Osteocyte (in vitro differentiated cells): Measurements from ENCODE around the gene UBALD2. TPM values are rescaled to one million over a fixed set of nuclear protein-coding genes. Genes with fewer than 3 reads are reported as not detected.

Experiments used
- DNase-seq: peaks from one replicate; pipeline ENCODE4 v3.0.0; 2021; ENCODE audit warnings: mixed read lengths; ENCODE audit not compliant: unreplicated experiment; ENCODE audit errors: extremely low spot score
- H3K27ac Mint-ChIP-seq: one replicate; pipeline ENCODE4 v1.8.0; 2021; ENCODE audit warnings: mild to moderate bottlenecking, mixed read lengths; ENCODE audit not compliant: unreplicated experiment
- H3K27me3 Mint-ChIP-seq: one replicate; pipeline ENCODE4 v1.8.0; 2021; ENCODE audit warnings: mixed read lengths; ENCODE audit not compliant: unreplicated experiment
- H3K36me3 Mint-ChIP-seq: one replicate; pipeline ENCODE4 v1.8.0; 2021; ENCODE audit warnings: mixed read lengths; ENCODE audit not compliant: unreplicated experiment
- H3K4me1 Mint-ChIP-seq: one replicate; pipeline ENCODE4 v1.8.0; 2021; ENCODE audit warnings: mixed read lengths; ENCODE audit not compliant: unreplicated experiment
- H3K4me3 Mint-ChIP-seq: one replicate; pipeline ENCODE4 v1.8.0; 2021; ENCODE audit warnings: mild to moderate bottlenecking, moderate library complexity, mixed read lengths; ENCODE audit not compliant: unreplicated experiment
- H3K9me3 Mint-ChIP-seq: one replicate; pipeline ENCODE4 v1.8.0; 2021; ENCODE audit warnings: mixed read lengths; ENCODE audit not compliant: unreplicated experiment
- total RNA-seq: library from RNA; stranded (reverse); gene quantifications from 2 replicates; pipeline ENCODE4 v1.2.1, GENCODE V29; 2021
- TF ChIP-seq, protein P1 (sequence below): fragments of 200-600 bp; sonication (generic); IDR thresholded peaks from 2 replicates; pipeline ENCODE4 v1.5.0; 2021; ENCODE audit warnings: antibody characterized with exemption, mild to moderate bottlenecking, moderate library complexity

The UBALD2 gene
- total RNA-seq, 1 donor from 2014 or later: 32.2 TPM

DNA sequence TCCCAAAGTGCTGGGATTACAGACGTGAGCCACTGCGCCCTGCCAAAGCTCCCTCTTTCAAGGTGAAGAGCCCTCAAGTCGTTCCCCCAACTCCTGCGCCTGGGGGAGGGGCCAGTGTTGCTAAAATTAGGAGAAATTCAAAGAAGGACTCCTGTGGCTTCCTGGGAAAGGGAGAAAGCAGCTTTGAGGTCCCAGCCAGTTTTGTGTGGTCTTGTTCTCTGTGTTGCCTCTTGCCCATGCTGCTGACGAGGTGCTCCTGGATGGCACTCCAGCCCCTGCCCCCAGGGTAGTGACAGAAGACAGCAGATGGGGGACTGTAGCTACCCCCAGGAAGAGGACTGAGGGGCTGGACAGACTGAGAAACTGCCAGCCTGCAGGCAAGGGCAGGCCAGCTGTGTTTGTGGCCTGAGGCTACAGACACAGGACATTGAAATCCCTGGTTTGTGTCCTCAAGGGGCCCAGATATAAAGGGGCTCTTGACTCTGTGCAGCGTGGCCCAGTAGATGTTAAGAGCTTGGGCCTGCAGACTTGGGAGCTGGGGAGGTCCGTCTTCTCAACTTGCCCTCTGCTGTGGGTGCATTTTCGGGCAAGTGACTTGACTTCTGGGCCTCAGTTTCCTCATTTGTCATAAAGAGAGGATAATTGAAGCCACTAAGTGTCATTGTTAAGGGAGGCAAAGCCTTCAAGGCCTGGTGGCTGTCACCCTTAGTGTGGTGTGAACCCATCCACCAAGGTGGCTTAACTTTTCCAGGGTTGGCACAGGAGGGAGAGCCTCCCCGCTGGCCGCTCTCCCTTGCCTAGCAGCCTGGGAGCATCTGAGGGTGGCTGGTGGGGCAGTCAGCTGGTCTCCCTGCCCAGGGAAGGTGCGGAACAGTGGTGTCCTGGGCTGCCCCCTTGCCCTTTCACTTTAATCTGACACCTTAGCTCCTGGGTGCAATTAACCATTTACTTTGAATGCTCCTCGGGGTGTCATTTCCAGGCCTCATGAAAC, 4.1 kb downstream of the UBALD2 start:
- Mint-ChIP-seq H3K27ac (peak overlapping the region; percentile 70), H3K27me3 (no peaks in the 10 kb centered on the region), H3K36me3 (no peaks in the 10 kb centered on the region), H3K4me3 (no peak overlapping the region), H3K9me3 (no peaks in the 10 kb centered on the region), H3K4me1 (peaks cover 29% of the 10 kb centered on the region)
- TF ChIP-seq, protein P1, sequence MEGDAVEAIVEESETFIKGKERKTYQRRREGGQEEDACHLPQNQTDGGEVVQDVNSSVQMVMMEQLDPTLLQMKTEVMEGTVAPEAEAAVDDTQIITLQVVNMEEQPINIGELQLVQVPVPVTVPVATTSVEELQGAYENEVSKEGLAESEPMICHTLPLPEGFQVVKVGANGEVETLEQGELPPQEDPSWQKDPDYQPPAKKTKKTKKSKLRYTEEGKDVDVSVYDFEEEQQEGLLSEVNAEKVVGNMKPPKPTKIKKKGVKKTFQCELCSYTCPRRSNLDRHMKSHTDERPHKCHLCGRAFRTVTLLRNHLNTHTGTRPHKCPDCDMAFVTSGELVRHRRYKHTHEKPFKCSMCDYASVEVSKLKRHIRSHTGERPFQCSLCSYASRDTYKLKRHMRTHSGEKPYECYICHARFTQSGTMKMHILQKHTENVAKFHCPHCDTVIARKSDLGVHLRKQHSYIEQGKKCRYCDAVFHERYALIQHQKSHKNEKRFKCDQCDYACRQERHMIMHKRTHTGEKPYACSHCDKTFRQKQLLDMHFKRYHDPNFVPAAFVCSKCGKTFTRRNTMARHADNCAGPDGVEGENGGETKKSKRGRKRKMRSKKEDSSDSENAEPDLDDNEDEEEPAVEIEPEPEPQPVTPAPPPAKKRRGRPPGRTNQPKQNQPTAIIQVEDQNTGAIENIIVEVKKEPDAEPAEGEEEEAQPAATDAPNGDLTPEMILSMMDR: no peak
- no peak for DNase-seq

DNA sequence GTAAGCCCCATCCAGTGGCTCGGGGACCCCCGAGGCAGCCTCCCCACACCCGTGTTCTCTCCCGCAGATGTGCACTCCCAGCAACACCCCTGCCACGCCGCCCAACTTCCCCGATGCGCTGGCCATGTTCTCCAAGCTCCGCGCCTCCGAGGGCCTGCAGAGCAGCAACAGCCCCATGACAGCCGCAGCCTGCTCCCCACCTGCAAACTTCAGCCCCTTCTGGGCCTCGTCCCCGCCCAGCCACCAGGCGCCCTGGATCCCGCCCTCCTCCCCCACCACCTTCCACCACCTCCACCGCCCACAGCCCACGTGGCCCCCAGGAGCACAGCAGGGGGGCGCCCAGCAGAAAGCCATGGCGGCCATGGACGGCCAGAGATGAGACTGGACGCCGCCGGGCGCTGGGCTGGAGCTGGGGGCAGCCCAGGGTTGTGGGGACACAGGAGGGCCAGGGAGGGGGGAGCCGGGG, 5.0 kb downstream of the UBALD2 start:
- no peak overlapping the region for H3K27ac Mint-ChIP-seq
- no peak for DNase-seq
- TF ChIP-seq, protein P1: no peak
- peaks cover 25% of the 10 kb centered on the region for H3K4me1 Mint-ChIP-seq
- H3K36me3 Mint-ChIP-seq: no peaks in the 10 kb centered on the region
- no peaks in the 10 kb centered on the region for H3K9me3 Mint-ChIP-seq
- H3K27me3 Mint-ChIP-seq: no peaks in the 10 kb centered on the region
- no peak overlapping the region for H3K4me3 Mint-ChIP-seq

DNA sequence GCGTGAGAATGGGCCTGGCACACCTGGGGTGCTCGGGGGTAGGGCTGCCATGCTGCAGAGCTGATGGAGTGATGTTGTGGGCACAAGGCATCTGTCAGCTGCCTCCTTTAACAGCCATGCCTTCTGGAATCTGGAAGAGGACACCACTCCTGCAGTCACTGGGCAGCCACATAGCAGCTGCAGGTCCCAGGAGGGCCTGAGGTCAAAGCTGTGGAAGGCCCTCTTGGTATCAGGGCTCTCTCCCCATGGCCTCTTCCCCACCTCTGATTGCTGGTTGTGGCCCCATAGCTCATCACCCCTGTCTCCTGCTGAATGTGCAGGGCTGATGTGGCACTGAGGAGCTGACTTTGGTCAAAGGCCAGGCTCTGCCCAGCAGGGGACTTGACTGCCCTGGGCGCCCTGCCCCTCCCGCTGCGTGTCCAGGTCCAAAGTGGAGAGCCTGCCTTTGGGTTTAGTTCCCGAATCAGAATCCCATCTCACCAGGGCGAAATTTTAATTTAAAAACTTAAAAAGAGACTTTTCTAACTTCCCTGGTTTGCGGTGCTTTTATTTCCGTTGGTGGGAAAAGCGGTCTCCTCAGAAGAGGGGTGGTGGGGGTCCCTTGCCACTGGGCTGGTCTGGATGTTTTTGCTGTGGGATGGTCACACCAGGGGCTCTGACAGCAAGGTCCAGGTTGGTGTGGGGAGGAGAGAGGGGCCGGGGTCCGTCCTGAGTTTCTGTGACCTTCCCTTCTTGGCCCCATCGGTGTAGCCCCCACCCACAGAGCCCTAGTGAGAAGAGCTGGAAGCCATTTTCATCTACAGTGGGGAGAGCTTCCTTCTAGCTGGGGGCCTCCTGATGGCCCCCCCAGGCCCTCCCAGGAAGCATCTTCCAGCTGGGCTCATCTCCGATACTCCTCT, 5.9 kb downstream of the UBALD2 start:
- Mint-ChIP-seq H3K4me1 (peaks cover 25% of the 10 kb centered on the region), H3K27me3 (no peaks in the 10 kb centered on the region), H3K9me3 (no peaks in the 10 kb centered on the region), H3K36me3 (no peaks in the 10 kb centered on the region), H3K4me3 (no peak overlapping the region), H3K27ac (no peak overlapping the region)
- no peak for DNase-seq
- TF ChIP-seq, protein P1: no peak

DNA sequence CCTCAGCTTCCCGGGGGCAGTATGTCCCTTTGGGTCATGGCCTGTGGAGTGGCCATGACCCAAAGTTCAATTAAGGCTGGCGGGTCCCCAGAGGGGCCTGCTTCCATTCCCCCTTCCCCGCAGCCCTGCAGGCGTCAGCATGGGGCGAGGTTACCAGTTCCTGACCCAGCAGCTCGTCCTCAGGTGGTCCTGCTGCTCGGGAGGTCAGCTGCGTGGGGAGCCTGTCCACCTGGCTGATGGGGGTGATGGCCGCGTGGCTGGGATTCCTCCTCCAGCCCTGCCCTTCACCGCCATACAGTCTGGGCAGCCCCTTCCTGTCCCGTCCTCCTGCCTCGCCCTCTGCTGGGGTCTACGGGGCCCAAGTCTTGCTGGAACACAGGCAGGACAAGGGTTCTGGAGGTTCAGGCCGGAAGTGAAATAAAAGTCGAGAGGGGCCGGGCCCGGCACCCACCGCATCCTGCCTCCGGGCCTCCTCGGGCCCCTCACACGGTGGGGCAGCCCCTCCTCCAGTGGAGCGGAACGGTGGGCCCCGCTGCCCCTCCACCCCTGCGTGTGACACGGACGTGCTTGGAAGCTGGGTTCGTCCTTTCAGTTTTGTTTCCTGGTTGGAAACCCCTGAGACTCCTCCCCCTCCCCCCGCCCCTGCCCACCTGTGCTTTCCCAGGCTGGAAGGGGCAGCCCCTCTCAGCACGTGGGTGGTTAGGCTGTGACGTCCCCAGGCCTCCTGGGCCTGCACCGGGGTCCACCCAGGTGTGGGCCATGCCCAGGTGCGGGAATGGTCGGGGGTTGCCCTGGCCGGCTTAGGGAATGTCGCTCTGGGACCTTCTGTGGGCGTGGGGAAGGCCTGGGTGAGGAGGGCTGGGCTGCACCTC, 6.8 kb downstream of the UBALD2 start:
- H3K4me3 Mint-ChIP-seq: no peak overlapping the region
- TF ChIP-seq, protein P1: no peak
- DNase-seq: no peak
- H3K4me1 Mint-ChIP-seq: peaks cover 26% of the 10 kb centered on the region
- H3K27me3 Mint-ChIP-seq: no peaks in the 10 kb centered on the region
- no peaks in the 10 kb centered on the region for H3K9me3 Mint-ChIP-seq
- no peaks in the 10 kb centered on the region for H3K36me3 Mint-ChIP-seq
- H3K27ac Mint-ChIP-seq: no peak overlapping the region
